Femur (tissue), 1 donor: ENCODE measurements around the gene FGGY.
"Not testable (repeated sequence)": the region's sequence is repeated elsewhere in the genome, so short reads cannot be mapped to it uniquely, and the experiment has no call there.

Experiments used
- DNase-seq: peaks from one replicate; pipeline ENCODE4 v3.0.0-alpha.2; 2017

The FGGY gene

GRCh38 chr1:59296358-59297256, at the start of gene FGGY:
Gene FGGY (plus strand): TSS chr1:59297094. CDS start chr1:59321550, 24,456 bp downstream.
- DNase-seq, result peak; percentile 98

- DNase-seq, result no peak
These were observed 48.1 kb upstream of the FGGY start for GRCh38 chr1:59248758-59249157.

GRCh38 chr1:59249396-59250137, 47.3 kb upstream of the FGGY start:
- DNase-seq, result no peak

GRCh38 chr1:59251061-59251460, 45.8 kb upstream of the FGGY start:
- not testable (repeated sequence) for DNase-seq

GRCh38 chr1:59256429-59256828, 40.5 kb upstream of the FGGY start:
- DNase-seq, result not testable (repeated sequence)

- no peak for DNase-seq
These were observed 38.4 kb upstream of the FGGY start for GRCh38 chr1:59258412-59259032.

GRCh38 chr1:59261537-59261936, 35.4 kb upstream of the FGGY start:
- DNase-seq, result peak; percentile 65

GRCh38 chr1:59262631-59263030, 34.3 kb upstream of the FGGY start:
- DNase-seq, result no peak

GRCh38 chr1:59263111-59263510, 33.8 kb upstream of the FGGY start:
- no peak for DNase-seq

- DNase-seq, result no peak
These were observed 31.3 kb upstream of the FGGY start for GRCh38 chr1:59265622-59266021.

GRCh38 chr1:59266180-59266926, 30.5 kb upstream of the FGGY start:
- no peak for DNase-seq

- DNase-seq, result no peak
These were observed 30.0 kb upstream of the FGGY start for GRCh38 chr1:59266927-59267293.

- DNase-seq, result no peak
These were observed 28.5 kb upstream of the FGGY start for GRCh38 chr1:59268406-59268805.

GRCh38 chr1:59271561-59272260, 25.2 kb upstream of the FGGY start:
- DNase-seq, result no peak

- no peak for DNase-seq
These were observed 24.4 kb upstream of the FGGY start for GRCh38 chr1:59272507-59272906.

GRCh38 chr1:59276439-59276851, 20.4 kb upstream of the FGGY start:
- DNase-seq, result no peak

- no peak for DNase-seq
These were observed 18.0 kb upstream of the FGGY start for GRCh38 chr1:59278780-59279354.

- DNase-seq, result no peak
These were observed 17.2 kb upstream of the FGGY start for GRCh38 chr1:59279645-59280044.

- no peak for DNase-seq
These were observed 13.9 kb upstream of the FGGY start for GRCh38 chr1:59282951-59283350.

GRCh38 chr1:59285691-59286090, 11.2 kb upstream of the FGGY start:
- no peak for DNase-seq

- no peak for DNase-seq
These were observed 8.8 kb upstream of the FGGY start for GRCh38 chr1:59288046-59288445.

GRCh38 chr1:59289570-59289969, 7.3 kb upstream of the FGGY start:
- DNase-seq, result no peak
